ENCODE data around the gene MEIS2.

Gene MEIS2

DNA sequence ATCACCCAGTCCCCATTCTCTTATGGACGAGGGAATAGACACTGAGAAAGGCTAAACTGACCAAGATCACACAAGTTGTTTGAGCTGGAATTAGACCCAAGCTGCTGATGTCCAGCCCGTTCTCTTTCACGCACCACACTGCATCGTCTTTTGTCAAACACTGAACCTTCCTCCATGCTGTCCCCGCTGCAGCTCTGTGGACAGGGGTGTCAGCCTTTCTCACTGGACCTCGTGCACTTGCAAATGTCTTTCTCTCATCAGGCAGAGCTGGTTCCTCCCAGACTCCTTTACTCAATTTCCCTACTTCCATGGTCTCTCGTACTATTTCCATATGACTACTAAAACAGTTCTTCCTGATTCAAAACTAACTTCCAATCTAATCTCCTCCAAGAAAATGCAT lies 161.6 kb downstream of the MEIS2 start:
- Histone ChIP-seq H2AFZ (ENCODE audit: low read depth) (no peak overlapping the region), H3K27me3 (ENCODE audit: insufficient read depth, low read depth) (no peaks in the 10 kb centered on the region), H3K79me2 (ENCODE audit: insufficient read depth, low read depth) (no peaks in the 10 kb centered on the region), H4K20me1 (ENCODE audit: insufficient read depth) (no peaks in the 10 kb centered on the region), H3K9ac (no peak overlapping the region), H3K4me3 (IDR thresholded peaks at IDR 0.05; ENCODE audit: insufficient read depth, low read depth, low read length) (no peak overlapping the region), H3K36me3 (ENCODE audit: insufficient read depth) (no peaks in the 10 kb centered on the region), H3K4me1 (ENCODE audit: low read depth, poor library complexity, severe bottlenecking) (no peaks in the 10 kb centered on the region), H3K4me2 (no peak overlapping the region), H3K27ac (no peak overlapping the region)
- no peak for TF ChIP-seq CTCF (conservative IDR thresholded peaks at IDR 0.05; ENCODE audit: low read depth, low read length)

- Histone ChIP-seq H4K20me1 (ENCODE audit: insufficient read depth) (no peaks in the 10 kb centered on the region), H3K36me3 (ENCODE audit: insufficient read depth) (no peaks in the 10 kb centered on the region), H3K27me3 (ENCODE audit: insufficient read depth, low read depth) (no peaks in the 10 kb centered on the region), H3K4me2 (no peak overlapping the region), H3K9ac (no peak overlapping the region), H3K4me3 (IDR thresholded peaks at IDR 0.05; ENCODE audit: insufficient read depth, low read depth, low read length) (no peak overlapping the region), H3K4me1 (ENCODE audit: low read depth, poor library complexity, severe bottlenecking) (no peaks in the 10 kb centered on the region), H3K27ac (no peak overlapping the region), H3K79me2 (ENCODE audit: insufficient read depth, low read depth) (no peaks in the 10 kb centered on the region), H2AFZ (ENCODE audit: low read depth) (no peak overlapping the region)
- TF ChIP-seq CTCF (conservative IDR thresholded peaks at IDR 0.05; ENCODE audit: low read depth, low read length) = no peak
These were observed 162.2 kb downstream of the MEIS2 start for GRCh38 chr15:36938131-36938530.

DNA sequence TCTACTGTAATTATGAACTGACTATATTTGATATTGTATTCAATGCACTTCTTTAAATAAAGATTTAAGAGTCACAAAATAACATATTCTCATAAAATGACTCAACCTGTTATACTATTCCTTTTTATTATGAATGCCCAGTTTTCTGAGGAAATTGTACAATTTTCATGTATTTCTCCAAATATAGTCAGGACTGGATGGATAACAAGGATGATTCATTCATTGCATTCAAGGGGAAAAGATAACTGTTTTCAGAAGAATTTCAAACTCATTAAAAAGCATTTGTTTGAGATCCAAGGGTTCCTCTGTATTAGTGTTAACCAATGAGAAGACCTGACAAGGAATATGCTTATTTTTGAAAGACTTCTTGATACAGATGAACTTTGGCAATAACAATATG lies 163.7 kb downstream of the MEIS2 start:
- Histone ChIP-seq H3K4me3 (IDR thresholded peaks at IDR 0.05; ENCODE audit: insufficient read depth, low read depth, low read length) (no peak overlapping the region), H4K20me1 (ENCODE audit: insufficient read depth) (no peaks in the 10 kb centered on the region)

GRCh38 chr15:36933255-36933990 lies 166.9 kb downstream of the MEIS2 start:
- Histone ChIP-seq H3K27me3 (ENCODE audit: insufficient read depth, low read depth) (no peaks in the 10 kb centered on the region), H3K4me2 (no peak overlapping the region), H3K4me3 (IDR thresholded peaks at IDR 0.05; ENCODE audit: insufficient read depth, low read depth, low read length) (no peak overlapping the region), H4K20me1 (ENCODE audit: insufficient read depth) (no peaks in the 10 kb centered on the region), H3K4me1 (ENCODE audit: low read depth, poor library complexity, severe bottlenecking) (no peaks in the 10 kb centered on the region), H3K79me2 (ENCODE audit: insufficient read depth, low read depth) (no peaks in the 10 kb centered on the region), H3K27ac (no peak overlapping the region), H3K9ac (no peak overlapping the region), H2AFZ (ENCODE audit: low read depth) (no peak overlapping the region), H3K36me3 (ENCODE audit: insufficient read depth) (no peaks in the 10 kb centered on the region)
- no peak for TF ChIP-seq CTCF (conservative IDR thresholded peaks at IDR 0.05; ENCODE audit: low read depth, low read length)

More for the DNA sequence above, 163.7 kb downstream of the MEIS2 start:
- H3K4me2 ChIP-seq = no peak overlapping the region
- H3K27ac ChIP-seq = no peak overlapping the region
- no peaks in the 10 kb centered on the region for H3K27me3 ChIP-seq (ENCODE audit: insufficient read depth, low read depth)
- no peaks in the 10 kb centered on the region for H3K4me1 ChIP-seq (ENCODE audit: low read depth, poor library complexity, severe bottlenecking)
- H3K79me2 ChIP-seq (ENCODE audit: insufficient read depth, low read depth) = no peaks in the 10 kb centered on the region
- H2AFZ ChIP-seq (ENCODE audit: low read depth) = no peak overlapping the region
- TF ChIP-seq CTCF (conservative IDR thresholded peaks at IDR 0.05; ENCODE audit: low read depth, low read length) = no peak
- H3K36me3 ChIP-seq (ENCODE audit: insufficient read depth) = no peaks in the 10 kb centered on the region
- H3K9ac ChIP-seq = no peak overlapping the region

All from KMS-11 (cell line).